ENCODE data around the gene TLE2.

The TLE2 gene

DNA sequence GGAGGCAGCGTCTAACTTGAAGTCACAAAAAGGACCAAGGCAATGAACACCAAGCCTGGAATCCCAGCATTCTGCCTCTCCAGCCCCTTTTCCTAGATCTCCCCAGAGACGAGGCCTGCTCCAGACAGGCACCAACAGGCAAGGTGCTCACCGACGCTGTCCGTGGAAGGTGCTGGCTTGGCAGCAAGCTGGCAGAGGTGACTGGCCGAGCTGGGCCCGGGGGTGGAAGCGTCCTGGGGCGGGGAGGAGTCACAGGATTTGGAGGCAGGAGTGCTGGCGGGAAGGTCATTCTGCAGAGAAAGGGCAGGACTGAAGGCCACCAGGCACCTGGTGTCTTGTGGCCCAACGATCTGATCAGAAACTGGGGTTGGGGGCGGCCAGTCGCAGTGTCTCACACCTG is 18.2 kb downstream of the TLE2 start:
- no peak for DNase-seq (ENCODE audit: low spot score)
- TF ChIP-seq, protein P1, sequence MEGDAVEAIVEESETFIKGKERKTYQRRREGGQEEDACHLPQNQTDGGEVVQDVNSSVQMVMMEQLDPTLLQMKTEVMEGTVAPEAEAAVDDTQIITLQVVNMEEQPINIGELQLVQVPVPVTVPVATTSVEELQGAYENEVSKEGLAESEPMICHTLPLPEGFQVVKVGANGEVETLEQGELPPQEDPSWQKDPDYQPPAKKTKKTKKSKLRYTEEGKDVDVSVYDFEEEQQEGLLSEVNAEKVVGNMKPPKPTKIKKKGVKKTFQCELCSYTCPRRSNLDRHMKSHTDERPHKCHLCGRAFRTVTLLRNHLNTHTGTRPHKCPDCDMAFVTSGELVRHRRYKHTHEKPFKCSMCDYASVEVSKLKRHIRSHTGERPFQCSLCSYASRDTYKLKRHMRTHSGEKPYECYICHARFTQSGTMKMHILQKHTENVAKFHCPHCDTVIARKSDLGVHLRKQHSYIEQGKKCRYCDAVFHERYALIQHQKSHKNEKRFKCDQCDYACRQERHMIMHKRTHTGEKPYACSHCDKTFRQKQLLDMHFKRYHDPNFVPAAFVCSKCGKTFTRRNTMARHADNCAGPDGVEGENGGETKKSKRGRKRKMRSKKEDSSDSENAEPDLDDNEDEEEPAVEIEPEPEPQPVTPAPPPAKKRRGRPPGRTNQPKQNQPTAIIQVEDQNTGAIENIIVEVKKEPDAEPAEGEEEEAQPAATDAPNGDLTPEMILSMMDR (conservative IDR thresholded peaks at IDR 0.05; ENCODE audit: low read depth) = no peak
- POLR2A ChIA-PET (ENCODE audit: low non-redundant PET) = no interaction called here
- peak overlapping the region; percentile 14; the same call in 1 of the 2 replicates for H3K27ac ChIP-seq
- CTCF ChIA-PET = no interaction called here

DNA sequence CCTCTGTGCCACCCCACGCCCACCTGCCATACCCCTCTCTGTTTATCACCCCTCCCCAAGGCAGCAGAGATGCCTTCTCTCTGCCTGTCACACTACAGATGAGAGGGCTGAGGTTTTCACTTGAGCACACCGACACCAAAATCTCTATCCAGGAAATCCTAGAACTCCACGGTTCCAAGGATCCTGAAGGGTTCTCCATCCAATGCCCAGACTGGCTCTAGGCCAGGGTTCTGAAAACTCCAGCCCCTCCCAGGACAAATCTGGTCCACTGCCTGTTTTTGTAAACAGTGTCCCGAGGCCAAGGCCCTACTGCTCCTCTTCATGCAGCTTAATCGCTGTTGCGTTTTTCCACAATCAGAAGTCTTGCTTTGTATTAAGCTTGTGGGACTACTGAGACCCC is 20.1 kb downstream of the TLE2 start:
- CTCF ChIA-PET = interaction anchor here (0.6 kb wide), 1 partner anchor 199 kb away, joined by 5 read pairs; no protein-coding TSS in a partner anchor
- no peak for DNase-seq (ENCODE audit: low spot score)
- H3K27ac ChIP-seq = peak overlapping the region; percentile 13; the same call in 1 of the 2 replicates
- TF ChIP-seq, protein P1 (conservative IDR thresholded peaks at IDR 0.05; ENCODE audit: low read depth) = no peak
- POLR2A ChIA-PET (ENCODE audit: low non-redundant PET) = no interaction called here

DNA sequence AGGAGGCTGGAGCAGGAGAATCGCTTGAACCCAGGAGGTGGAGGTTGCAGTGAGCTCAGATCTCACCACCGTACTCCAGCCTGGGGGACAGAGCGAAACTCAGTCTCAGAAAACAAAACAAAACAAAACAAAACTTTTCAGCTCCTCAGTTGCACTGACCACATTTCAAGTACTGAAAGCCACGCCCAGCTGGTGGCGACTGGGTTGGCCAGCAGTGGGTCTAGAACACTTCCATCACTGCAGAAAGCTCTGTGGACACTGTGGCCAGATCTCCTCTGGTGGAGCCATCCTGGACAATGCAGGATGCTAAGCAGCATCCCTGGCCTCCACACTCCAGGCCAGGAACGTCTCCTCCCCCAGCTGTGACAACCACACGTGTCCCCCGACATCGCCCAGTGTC is 21.1 kb downstream of the TLE2 start:
- peak overlapping the region; percentile 13 for H3K27ac ChIP-seq
- DNase-seq (ENCODE audit: low spot score) = no peak
- POLR2A ChIA-PET (ENCODE audit: low non-redundant PET) = no interaction called here
- CTCF ChIA-PET = interaction anchor here (0.7 kb wide), 1 partner anchor 358 kb away, joined by 3 read pairs; no protein-coding TSS in a partner anchor
- TF ChIP-seq, protein P1 (conservative IDR thresholded peaks at IDR 0.05; ENCODE audit: low read depth) = no peak

DNA sequence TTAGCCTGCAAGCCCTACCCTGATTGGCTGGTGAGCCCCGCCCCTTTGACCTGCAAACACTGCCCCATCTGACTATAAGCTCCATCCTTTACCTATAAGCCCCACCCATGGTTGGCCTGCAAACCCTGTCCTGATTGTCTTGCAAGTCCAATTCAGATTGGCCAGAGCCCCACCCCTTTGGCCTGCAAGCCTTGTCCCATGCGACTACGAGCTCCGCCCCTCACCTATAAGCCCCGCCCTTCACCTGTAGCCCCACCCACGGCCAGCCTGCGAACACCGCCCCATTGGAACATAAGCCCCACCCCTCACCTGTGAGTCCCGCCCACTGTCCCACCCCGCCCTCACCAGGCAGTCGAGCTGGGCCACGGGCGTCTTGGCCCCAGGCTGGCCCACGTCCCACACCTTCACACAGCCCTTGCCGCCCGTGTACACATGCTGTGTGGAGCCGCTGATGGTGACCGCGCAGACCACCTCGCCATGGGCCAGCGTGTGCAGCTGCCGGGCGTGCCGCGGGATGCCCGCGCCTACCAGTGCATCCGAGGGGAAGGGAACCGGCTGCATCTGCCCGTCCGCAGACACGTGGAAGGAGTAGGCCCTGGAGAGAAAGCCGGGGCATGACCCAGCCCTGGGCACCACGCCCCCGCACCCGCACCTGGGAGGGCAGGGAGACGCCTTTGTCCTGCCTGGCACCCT is 22.9 kb downstream of the TLE2 start:
- peak overlapping the region; percentile 13 for H3K27ac ChIP-seq
- CTCF ChIA-PET = no interaction called here
- peak; percentile 54 for DNase-seq (ENCODE audit: low spot score)
- TF ChIP-seq, protein P1 (conservative IDR thresholded peaks at IDR 0.05; ENCODE audit: low read depth) = no peak
- POLR2A ChIA-PET (ENCODE audit: low non-redundant PET) = no interaction called here

DNA sequence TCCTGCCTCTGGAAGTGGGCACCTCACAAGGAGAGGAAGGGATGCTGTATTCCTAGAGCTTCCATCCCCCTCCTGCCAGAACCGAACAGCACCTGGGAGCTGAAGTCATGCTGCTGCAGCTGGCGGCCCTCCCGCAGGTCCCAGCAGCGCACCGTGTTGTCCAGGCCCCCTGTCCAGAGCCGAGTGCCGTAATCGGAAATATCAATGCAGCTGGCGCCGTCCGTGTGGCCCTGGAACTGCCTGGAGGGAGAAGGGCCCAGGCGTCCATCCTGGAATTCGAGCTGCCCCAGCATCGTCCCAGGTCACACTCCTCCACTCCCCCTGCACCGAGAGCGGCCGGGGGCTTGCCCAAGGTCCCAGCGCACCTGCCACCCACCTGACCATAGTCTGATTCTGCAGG is 23.7 kb downstream of the TLE2 start:
- H3K27ac ChIP-seq = no peak overlapping the region
- POLR2A ChIA-PET (ENCODE audit: low non-redundant PET) = interaction anchor here (0.6 kb wide), 1 partner anchor 39 kb away, joined by 5 read pairs; no protein-coding TSS in a partner anchor
- no peak for DNase-seq (ENCODE audit: low spot score)
- TF ChIP-seq, protein P1 (conservative IDR thresholded peaks at IDR 0.05; ENCODE audit: low read depth) = no peak
- CTCF ChIA-PET = interaction anchor here (0.5 to 0.6 kb wide), 2 partner anchors 340 to 936 kb away, joined by 3 read pairs; no protein-coding TSS in a partner anchor

DNA sequence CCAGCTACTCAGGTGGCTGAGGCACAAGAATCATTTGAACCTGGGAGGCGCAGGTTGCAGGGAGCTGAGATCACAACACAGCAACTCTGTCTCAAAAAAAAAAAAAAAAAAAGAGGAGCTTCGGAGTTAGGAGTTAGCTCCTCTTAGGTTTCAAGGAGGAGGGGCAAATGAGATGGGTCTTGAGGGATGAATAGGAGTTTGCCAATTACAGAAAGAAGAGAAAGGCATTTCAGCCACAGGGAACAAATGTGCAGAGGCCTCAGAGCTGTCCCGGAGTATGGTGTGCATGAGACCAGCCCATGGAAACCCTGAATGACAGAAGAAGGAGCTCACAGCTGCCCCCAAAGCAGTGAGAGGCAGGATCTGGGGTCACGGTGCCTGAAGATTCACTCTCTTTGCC is 24.6 kb downstream of the TLE2 start:
- CTCF ChIA-PET = interaction anchor here (0.6 kb wide), 1 partner anchor 937 kb away, joined by 3 read pairs; no protein-coding TSS in a partner anchor
- TF ChIP-seq, protein P1 (conservative IDR thresholded peaks at IDR 0.05; ENCODE audit: low read depth) = no peak
- no peak for DNase-seq (ENCODE audit: low spot score)
- POLR2A ChIA-PET (ENCODE audit: low non-redundant PET) = interaction anchor here (0.6 kb wide), 1 partner anchor 41 kb away, joined by 4 read pairs; no protein-coding TSS in a partner anchor
- no peak overlapping the region for H3K27ac ChIP-seq
